Measurements from ENCODE around the gene PTPRR.

DNA sequence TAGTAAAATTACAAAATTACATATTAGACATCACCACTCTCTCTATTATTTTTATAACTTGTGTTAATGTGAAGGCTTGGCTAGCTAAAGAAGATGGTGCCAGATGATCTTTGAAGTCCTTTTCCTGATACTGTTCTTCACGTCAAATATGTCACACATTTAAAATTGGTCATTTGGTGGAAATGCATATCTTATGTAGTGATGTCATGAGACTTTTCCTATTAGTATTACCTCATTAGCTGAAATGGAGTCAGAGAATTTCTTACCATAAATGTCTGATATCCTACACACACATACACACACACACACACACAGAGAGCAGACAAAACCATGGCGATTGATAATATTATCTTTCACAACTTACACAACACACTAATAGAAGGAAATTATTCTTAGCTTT, 158.5 kb downstream of the PTPRR start:
- TF ChIP-seq, protein P1, sequence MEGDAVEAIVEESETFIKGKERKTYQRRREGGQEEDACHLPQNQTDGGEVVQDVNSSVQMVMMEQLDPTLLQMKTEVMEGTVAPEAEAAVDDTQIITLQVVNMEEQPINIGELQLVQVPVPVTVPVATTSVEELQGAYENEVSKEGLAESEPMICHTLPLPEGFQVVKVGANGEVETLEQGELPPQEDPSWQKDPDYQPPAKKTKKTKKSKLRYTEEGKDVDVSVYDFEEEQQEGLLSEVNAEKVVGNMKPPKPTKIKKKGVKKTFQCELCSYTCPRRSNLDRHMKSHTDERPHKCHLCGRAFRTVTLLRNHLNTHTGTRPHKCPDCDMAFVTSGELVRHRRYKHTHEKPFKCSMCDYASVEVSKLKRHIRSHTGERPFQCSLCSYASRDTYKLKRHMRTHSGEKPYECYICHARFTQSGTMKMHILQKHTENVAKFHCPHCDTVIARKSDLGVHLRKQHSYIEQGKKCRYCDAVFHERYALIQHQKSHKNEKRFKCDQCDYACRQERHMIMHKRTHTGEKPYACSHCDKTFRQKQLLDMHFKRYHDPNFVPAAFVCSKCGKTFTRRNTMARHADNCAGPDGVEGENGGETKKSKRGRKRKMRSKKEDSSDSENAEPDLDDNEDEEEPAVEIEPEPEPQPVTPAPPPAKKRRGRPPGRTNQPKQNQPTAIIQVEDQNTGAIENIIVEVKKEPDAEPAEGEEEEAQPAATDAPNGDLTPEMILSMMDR (conservative IDR thresholded peaks at IDR 0.05; ENCODE audit: low read length): no peak
- no peak for TF ChIP-seq EZH2phosphoT487 (IDR thresholded peaks at IDR 0.05; ENCODE audit: borderline replicate concordance, low read depth, low read length)
